RWPE2 (cell line): ENCODE results near the gene LTB4R.

Experiments
- ATAC-seq: fragments of 200-7000 bp; cut with Tn5 transposase; 3 replicates; pipeline ENCODE4 v1.9.1; 2021; ENCODE audit warnings: low read depth
- DNase-seq: peaks from one replicate; pipeline ENCODE4 v3.0.0-alpha.2; 2020; ENCODE audit warnings: low spot score
- H3K27ac ChIP-seq: fragments of 450-650 bp; 2 replicates; pipeline ENCODE4 v1.5.1; 2017; ENCODE audit warnings: mild to moderate bottlenecking; ENCODE audit not compliant: poor library complexity, severe bottlenecking
- H3K27me3 ChIP-seq: fragments of 250-450 bp; sonication (Bioruptor Pico); 2 replicates; pipeline ENCODE4 v1.5.1; 2021; ENCODE audit warnings: mild to moderate bottlenecking, moderate library complexity; ENCODE audit not compliant: insufficient read depth, poor library complexity, severe bottlenecking
- H3K36me3 ChIP-seq: fragments of 250-450 bp; sonication (Bioruptor Pico); 2 replicates; pipeline ENCODE4 v1.5.1; 2020; ENCODE audit warnings: low read depth, mild to moderate bottlenecking, moderate library complexity
- H3K4me1 ChIP-seq: fragments of 250-450 bp; sonication (Bioruptor Pico); 2 replicates; pipeline ENCODE4 v1.5.1; 2021; ENCODE audit warnings: mild to moderate bottlenecking, moderate library complexity; ENCODE audit not compliant: insufficient read depth, poor library complexity, severe bottlenecking
- H3K4me3 ChIP-seq: fragments of 250-450 bp; sonication (Bioruptor Pico); 2 replicates; pipeline ENCODE4 v1.5.1; 2021; ENCODE audit warnings: mild to moderate bottlenecking, moderate library complexity; ENCODE audit not compliant: severe bottlenecking
- H3K9me3 ChIP-seq: fragments of 250-450 bp; sonication (Bioruptor Pico); 2 replicates; pipeline ENCODE4 v1.5.1; 2021; ENCODE audit warnings: mild to moderate bottlenecking, moderate library complexity; ENCODE audit not compliant: severe bottlenecking
- CTCF ChIP-seq: fragments of 450-650 bp; IDR thresholded peaks from one replicate; pipeline ENCODE4 v1.5.1; 2017; ENCODE audit warnings: mild to moderate bottlenecking, moderate library complexity; ENCODE audit not compliant: poor library complexity, severe bottlenecking

The LTB4R gene

GRCh38 chr14:24289649-24290280, 21.5 kb upstream of the LTB4R start:
- DNase-seq: no peak
- no peak overlapping the region for H3K27ac ChIP-seq
- no peaks in the 10 kb centered on the region for H3K9me3 ChIP-seq
- no peaks in the 10 kb centered on the region for H3K27me3 ChIP-seq
- no peak overlapping the region for H3K4me3 ChIP-seq
- TF ChIP-seq CTCF: no peak
- H3K36me3 ChIP-seq: peaks cover 58% of the 10 kb centered on the region
- no peak for ATAC-seq
- H3K4me1 ChIP-seq: peaks cover 6% of the 10 kb centered on the region

- Histone ChIP-seq H3K27me3 (no peaks in the 10 kb centered on the region), H3K4me1 (peaks cover 3% of the 10 kb centered on the region), H3K36me3 (peaks cover 68% of the 10 kb centered on the region), H3K9me3 (no peaks in the 10 kb centered on the region), H3K27ac (no peak overlapping the region), H3K4me3 (no peak overlapping the region)
- ATAC-seq (no peak), DNase-seq (no peak)
- TF ChIP-seq CTCF: no peak
Observed at GRCh38 chr14:24290746-24291145, 20.6 kb upstream of the LTB4R start.

GRCh38 chr14:24291446-24292117, 19.7 kb upstream of the LTB4R start:
- H3K9me3 ChIP-seq: no peaks in the 10 kb centered on the region
- H3K27ac ChIP-seq: no peak overlapping the region
- H3K4me3 ChIP-seq: no peak overlapping the region
- no peaks in the 10 kb centered on the region for H3K27me3 ChIP-seq
- H3K36me3 ChIP-seq: peaks cover 76% of the 10 kb centered on the region
- DNase-seq (no peak), ATAC-seq (no peak)
- no peak for TF ChIP-seq CTCF
- H3K4me1 ChIP-seq: peaks cover 3% of the 10 kb centered on the region

GRCh38 chr14:24292118-24292807, 19.0 kb upstream of the LTB4R start:
- ATAC-seq (no peak), DNase-seq (no peak)
- Histone ChIP-seq H3K27me3 (no peaks in the 10 kb centered on the region), H3K4me3 (no peak overlapping the region), H3K4me1 (peaks cover 10% of the 10 kb centered on the region), H3K9me3 (no peaks in the 10 kb centered on the region), H3K36me3 (peaks cover 83% of the 10 kb centered on the region), H3K27ac (no peak overlapping the region)
- no peak for TF ChIP-seq CTCF
